Testis (tissue), 2 donors: ENCODE measurements around the gene CYP2J2.

Experiments used
- POLR2A ChIP-seq: fragments of 450-650 bp; IDR thresholded peaks from one replicate; pipeline ENCODE4 v1.6.1; 2017; ENCODE audit warnings: antibody characterized with exemption, mild to moderate bottlenecking, moderate library complexity
- TF ChIP-seq, protein P1 (sequence below), 3 experiments: fragments of 450-650 bp in 2 of 3; fragments of 200-600 bp in 1 of 3; sonication (generic) in 1 of 3; IDR thresholded peaks; one replicate each; pipeline ENCODE4 v1.5.1; 2016 to 2019; ENCODE audit warnings: antibody characterized with exemption in 3 of 3, mild to moderate bottlenecking in 2 of 3, moderate library complexity in 1 of 3

DNA sequence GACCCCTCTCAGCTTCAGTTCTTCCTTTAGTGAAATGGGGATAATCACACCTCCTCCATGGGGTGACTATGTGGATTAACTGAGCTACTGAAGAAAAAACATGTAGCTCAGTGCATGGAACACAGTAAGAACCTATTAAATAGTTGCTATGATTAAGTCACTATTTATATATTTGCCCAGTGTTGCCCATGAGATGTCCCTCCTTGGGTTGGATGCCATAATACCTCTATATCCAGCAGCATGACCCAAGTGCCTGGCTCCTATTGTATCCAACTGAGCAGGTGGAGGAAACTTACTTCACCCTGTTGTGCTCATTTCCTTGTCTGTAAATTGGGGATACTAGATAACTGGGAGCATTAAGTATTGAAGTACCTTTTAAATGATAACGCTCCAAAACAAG lies 47.1 kb upstream of the CYP2J2 start:
- TF ChIP-seq POLR2A, result no peak
- TF ChIP-seq, protein P1, sequence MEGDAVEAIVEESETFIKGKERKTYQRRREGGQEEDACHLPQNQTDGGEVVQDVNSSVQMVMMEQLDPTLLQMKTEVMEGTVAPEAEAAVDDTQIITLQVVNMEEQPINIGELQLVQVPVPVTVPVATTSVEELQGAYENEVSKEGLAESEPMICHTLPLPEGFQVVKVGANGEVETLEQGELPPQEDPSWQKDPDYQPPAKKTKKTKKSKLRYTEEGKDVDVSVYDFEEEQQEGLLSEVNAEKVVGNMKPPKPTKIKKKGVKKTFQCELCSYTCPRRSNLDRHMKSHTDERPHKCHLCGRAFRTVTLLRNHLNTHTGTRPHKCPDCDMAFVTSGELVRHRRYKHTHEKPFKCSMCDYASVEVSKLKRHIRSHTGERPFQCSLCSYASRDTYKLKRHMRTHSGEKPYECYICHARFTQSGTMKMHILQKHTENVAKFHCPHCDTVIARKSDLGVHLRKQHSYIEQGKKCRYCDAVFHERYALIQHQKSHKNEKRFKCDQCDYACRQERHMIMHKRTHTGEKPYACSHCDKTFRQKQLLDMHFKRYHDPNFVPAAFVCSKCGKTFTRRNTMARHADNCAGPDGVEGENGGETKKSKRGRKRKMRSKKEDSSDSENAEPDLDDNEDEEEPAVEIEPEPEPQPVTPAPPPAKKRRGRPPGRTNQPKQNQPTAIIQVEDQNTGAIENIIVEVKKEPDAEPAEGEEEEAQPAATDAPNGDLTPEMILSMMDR (IDR thresholded peaks at IDR 0.05), result no peak
